HG02759 (cell line): ENCODE measurements around the gene GRM3.
A peak's percentile ranks its signal among the peaks of the same experiment; 100 is the strongest.

Experiments used
- ATAC-seq: cut with Tn5 transposase; IDR thresholded peaks from one replicate; pipeline ENCODE4 v1.9.1; 2021; ENCODE audit warnings: mild to moderate bottlenecking, moderate library complexity; ENCODE audit not compliant: unreplicated experiment

GRM3 gene

DNA sequence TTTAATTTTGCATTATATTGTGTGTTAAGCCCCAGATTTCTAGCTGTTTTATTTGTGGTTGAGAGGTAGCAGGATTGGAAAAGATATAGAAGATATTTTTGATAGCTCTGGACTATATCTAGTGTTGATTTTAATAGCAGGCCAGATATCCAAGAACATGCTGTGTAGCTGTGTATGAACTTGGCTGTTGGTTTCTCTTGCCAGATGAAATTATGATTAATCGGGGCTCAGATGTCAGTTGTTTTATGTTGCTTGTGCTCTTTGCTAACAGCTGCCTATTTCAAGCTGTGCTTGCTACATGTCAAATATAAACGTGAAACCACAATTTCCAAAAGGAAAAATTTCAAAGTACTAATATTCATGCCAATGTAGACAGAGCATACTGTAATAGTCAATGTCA is 141.1 kb downstream of the GRM3 start:
- ATAC-seq = no peak

DNA sequence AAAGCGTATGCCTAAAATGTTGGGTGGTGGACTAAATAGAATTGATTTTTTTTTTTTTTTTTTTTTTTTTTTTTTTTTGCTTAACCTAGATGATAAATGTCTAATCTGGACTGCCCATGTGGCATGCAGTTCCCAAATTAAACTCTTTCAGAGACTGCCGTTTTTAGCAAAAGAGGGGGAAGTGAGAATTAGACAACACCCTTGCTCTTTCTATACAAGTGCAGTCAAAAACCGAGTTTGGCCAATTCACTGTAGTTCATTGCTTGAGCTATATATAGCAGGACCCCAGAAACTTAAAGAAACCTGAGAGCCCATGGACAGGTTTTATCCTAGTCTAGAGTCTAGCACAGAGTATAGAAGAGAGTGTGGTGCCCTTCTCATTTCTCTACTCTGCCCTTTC is 141.9 kb downstream of the GRM3 start:
- ATAC-seq = peak; percentile 78

DNA sequence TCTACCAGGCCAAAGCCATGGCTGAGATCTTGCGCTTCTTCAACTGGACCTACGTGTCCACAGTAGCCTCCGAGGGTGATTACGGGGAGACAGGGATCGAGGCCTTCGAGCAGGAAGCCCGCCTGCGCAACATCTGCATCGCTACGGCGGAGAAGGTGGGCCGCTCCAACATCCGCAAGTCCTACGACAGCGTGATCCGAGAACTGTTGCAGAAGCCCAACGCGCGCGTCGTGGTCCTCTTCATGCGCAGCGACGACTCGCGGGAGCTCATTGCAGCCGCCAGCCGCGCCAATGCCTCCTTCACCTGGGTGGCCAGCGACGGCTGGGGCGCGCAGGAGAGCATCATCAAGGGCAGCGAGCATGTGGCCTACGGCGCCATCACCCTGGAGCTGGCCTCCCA is 142.7 kb downstream of the GRM3 start:
- ATAC-seq = no peak

DNA sequence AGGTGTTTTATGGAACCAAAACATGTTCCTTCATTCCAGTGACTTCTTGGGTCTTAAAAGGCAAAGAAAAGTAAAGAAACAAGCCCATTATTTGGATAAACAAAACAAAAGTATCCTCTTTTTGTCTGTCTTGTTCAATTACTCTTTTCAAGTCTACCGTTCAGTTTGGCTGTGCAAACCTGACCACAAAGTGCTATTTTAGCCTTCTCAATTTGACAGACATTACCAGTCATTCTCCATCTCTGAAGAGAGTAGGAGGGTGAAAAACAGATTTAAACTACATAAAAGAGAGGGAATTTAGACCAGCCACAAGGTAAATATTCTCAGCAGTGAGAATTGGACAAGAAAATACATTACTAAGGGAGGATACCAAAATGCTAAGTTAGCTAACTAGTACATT is 145.2 kb downstream of the GRM3 start:
- peak; percentile 43 for ATAC-seq

DNA sequence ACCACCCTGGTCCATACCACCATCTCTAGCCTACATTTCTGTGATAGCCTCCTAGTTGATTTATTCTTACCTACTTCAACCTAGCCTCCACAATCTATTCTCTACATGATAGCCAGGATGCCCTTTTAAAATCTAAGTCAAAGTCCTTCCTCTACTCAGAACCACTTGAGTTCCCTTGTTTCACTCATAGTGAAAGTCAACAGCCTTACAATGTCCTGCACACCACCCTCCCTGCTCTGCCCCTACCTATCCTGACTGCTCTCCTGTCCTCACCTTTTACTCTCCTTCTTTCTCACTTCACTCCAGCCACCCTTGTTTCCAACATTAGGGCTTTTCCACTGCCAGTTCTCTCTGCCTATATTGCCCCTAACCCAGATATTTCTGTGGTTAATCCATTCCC is 146.7 kb downstream of the GRM3 start:
- ATAC-seq = peak; percentile 64

DNA sequence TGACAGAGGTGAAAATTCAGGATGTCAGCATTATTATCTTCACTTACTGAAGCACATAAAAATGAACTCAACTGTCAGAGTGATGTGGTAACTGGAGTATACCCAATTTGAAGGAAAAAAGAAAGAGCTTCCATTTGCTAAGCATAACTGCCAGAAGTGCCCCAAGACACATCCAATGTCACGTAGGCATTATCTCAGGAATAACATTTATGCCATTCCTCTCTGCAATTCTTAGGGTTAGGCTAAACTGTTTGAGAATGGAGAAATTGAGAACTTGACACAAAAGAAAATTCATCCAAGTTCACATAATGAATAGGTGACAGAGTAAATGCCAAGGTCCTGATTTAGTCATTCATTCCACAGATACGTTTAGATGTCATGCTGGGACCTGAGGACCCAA is 148.6 kb downstream of the GRM3 start:
- ATAC-seq = no peak

DNA sequence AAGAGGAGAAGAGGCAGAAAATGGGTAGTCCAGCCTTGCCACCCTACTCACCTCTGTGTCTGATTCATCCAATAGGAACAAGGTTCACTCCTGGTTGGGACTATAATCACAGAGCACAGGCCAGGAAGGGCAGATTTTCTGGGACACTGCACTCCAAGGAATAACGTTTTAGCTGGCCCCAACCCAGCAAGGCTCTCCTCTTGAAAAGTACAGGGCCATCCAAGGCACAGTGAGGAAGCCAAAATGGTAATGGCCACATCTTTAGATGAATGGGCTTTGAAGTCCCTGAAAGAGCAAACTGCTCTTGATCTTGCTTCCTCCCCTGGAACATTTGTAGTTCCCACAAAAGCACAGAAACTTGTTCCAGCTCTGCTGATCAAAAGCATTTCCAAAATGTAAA is 149.4 kb downstream of the GRM3 start:
- no peak for ATAC-seq

DNA sequence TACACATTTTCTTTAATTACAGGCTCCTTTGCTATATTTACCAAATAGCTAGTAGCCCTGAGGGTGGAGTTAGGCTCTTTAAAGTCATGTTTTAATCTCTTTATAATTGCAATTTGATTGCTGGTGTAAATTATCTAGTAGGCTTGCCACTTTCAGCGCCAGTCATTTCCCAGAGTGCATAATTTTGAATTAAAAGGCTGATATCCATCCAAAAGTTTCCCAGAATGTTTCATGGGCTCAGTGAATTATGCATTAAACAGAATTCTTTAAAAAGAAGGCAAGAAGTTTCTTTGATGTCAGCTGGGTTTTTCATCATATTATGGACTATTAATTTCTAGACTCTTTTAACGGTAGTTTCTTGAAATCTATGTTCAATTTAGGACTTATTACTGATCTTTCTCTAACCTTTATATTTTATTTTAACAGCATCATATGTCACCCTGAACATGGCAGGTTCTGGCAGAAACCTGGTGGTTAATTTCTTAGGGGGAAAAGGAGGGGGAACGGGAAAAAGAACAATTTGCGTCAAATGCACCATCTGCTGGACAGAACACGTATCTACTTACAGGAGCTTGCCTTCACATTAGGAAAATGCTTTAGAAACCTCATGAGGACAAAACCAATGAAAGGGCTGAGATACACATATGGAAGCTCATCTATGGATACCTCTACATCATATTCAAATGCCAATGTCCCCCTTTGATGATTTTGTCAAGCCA is 171.1 kb downstream of the GRM3 start:
- ATAC-seq = no peak

DNA sequence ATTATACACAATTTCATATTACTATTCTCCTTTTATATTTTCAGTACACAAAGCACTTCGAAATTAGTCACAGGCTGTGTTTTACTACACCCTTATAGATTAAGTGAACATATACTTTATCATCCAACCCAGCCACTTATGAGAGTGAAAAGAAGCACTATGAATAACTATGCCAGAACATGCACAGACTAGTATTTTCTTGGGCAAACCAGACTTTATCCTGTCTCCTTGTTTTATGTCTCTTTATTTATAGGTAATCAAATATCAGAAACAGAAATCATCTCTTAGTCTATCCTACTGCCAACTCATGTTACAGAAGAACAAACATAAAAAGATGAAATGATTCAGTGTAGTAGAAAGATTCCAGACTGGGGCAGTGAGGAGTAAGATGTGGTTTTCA is 171.8 kb downstream of the GRM3 start:
- ATAC-seq = no peak

DNA sequence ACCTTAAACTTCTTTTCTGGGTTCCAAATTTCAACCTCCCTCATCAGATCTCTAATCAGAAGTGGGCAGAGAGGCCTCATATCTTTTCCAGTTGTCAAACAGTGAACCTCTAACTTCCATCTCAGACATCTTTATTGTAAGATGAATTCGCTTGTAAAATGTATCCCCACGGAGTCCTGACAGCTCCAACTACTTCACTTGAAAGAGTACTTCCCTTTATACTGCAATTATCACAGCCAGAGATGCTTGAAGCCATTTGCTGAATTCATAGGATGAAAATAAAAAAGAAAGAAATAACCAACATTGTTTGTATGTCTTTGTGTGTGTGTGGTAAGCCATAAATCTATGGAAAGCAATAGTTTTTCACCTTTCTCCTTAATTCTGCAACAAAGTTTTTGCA is 175.2 kb downstream of the GRM3 start:
- no peak for ATAC-seq

DNA sequence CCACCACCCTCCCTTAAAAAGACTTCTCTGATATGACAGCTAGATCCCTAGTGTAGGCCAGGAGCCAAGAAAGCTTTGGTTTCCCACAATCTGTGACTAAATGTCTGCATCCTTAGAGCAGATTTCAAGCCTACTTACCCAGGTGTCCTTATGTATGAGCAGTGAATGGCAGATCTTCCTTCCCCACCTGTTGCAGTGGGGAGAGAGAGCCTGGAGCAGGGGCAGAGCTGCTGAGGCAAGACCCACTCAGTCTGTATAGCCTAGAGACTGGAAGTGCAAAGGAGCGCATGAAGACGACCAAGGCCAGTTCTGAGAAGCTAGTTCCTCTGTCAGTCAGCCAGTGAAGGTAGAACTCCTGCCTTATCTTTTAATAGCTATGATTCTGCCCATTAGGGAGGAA is 180.1 kb downstream of the GRM3 start:
- ATAC-seq = no peak

DNA sequence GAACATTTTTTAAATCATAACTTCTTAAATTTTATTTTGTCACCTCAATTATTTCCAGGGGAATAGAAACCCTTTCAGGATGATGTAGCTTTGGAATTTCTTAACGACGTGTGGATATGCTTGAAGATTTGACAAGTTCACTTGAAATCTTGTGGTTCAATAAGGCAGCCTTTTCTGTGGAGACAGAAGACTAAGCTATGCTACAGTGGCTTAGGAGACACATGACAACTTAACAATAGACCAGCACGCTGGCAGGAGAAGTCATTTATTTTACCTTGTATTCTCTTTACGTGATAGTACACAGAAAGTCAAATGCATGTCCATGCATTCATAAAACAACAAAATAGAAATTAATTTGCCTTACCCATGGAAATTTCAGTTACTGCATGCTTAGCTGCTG is 181.6 kb downstream of the GRM3 start:
- no peak for ATAC-seq

DNA sequence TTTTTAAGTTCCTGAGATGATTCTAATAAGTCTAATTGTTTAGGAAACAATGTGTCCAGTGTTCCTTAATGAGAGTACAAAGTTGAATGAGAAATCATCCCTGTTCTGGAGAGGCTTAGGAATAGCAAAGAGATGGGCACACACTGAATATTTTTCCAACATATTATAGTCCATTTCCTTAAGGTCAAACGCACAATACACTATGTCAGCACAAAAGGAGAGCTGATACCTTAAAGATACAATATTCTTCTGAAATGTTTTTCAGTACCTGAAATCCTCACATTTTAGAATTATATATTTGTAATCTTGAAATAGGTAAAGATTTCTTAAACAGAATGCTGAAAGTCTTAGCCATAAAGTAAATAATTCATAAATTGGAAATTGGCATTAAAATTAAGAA is 183.2 kb downstream of the GRM3 start:
- no peak for ATAC-seq

DNA sequence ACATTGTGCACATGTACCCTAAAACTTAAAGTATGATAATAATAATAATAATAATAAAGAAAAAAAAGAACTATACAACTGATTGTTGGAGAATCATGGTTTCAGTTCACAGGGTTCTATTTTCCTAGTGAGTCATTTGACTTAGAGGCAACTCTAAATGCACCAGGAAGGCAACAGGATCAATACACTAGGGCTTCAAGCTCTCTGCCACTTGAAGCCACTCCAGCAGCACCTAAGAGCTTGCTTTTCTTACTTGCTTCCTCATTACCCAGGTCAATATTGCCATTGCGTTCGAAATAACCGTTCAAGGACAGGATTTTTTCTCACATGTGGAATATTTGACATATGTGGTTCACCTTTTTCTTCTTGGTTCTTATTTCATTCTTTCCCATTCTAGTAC is 189.7 kb downstream of the GRM3 start:
- no peak for ATAC-seq

DNA sequence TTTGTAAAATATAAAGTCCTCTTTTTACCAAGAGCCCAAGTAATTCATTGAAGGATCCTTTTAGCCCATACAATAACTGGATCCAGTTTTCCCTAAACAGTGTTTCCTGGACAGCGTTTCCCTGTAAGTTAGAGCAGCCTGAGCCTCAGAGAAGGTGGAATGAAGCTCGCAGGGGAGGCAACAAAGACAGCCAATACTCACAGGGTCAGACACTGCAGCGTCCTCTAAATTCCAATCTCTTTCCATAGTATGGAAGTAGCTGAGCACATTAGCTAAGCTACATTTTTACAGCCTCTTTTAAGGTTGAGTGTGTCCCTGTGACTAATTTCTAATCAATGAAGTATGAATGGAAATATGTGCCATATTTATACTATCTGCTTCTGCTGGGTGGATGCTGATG is 193.5 kb downstream of the GRM3 start:
- no peak for ATAC-seq

DNA sequence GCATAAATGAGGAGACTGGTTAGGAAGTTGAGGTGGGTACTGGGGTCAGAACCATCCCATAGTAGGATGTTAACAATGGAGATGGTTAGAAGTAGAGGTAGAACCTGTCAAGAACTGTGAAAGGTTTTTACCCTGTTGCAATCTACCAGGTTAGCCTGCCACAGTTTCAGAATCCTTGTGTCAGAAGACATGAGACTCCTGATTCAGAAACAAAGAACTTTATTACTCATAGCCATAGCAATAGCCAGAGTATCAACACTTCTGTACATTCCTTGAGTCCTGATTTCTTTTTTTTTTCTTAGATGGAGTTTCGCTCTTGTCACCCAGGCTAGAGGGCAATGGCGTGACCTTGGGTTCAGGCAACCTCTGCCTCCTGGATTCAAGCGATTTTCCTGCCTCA is 200.9 kb downstream of the GRM3 start:
- no peak for ATAC-seq

DNA sequence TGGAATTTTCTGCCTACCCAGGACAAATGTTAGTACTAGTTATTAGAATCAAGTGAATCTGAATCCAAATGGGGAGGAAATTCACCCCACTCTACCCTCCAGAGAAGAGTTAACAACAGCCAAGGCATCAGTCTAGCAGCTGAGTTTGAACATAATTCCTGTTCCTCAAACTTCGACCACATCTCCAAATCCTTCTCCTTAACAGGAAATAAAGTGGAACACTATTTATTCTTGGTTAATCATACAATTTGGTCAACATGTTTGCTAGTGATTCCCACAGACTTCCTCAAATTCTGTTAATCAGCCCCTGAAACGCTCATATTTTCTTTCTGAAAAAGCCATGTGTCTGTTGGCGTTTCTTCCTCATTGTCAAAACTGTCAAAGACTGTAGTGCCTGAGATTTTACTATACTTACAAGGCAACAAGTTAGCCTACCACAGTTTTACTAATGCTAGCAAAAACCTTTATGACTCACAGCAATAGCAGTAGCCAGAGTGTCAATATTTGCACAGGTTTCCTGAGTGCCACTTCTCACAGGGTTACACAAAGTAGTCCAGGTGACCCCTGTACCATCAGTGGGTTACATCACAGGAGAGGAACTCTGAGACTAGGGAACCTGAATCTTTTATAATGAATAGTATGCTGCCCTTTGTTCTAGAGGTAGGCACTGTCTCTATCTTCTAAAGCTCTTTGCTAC is 202.9 kb downstream of the GRM3 start:
- no peak for ATAC-seq

DNA sequence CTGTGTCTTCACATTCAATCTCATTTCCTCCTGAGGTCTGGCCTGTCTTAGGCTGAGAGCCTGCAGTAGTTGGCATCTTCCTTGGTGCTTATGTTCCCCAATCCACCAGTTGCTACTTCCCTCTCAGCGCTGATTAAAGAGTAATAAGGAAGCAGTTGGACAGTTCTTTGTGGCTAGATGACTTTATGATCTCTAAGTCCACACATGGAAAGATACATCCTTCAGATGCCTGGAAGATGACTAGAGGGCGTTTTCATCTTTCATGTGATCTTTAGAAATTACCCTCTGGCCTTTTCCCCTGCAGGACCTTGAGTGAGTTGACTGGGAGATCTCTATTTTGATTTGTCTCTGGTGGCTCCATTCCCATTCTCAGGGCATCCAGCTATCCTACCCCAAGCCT is 204.5 kb downstream of the GRM3 start:
- ATAC-seq = no peak

DNA sequence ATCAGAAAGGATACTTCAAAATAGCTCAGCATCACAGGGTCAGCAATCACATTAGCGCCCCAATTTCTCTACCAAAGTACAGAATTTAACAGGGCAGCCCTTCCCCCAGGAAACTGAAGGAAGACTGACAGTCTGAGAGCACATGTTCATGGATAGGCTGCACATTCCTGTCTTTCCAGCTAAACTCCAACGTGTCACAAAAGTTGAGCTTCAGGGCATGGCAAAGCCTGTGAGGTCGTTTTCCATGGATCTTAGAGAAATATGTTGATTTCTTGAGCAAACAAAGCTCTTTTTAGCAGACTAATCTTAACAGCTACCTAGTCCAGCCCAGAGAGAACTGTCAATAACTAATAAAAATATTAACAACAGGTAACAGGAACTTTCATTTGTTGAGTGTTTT is 207.9 kb downstream of the GRM3 start:
- no peak for ATAC-seq

DNA sequence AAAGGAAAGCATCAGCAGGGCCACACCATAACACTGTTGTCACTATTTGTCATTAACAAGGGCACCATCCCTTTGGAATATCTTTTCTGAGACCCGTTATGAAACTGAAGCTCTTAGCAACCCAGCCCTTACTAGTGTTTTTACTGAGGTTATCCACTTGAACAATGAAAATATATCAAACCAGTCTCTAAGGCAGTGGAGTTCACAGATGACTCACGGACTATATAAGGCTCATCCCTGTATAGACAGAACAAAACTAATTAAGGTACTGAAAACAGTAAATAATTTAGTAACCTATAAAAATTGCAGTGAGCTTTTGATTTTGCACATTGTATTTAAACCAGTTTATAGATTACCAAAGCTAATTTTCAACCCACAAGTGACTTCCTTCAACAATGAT is 219.7 kb downstream of the GRM3 start:
- ATAC-seq = peak; percentile 61

DNA sequence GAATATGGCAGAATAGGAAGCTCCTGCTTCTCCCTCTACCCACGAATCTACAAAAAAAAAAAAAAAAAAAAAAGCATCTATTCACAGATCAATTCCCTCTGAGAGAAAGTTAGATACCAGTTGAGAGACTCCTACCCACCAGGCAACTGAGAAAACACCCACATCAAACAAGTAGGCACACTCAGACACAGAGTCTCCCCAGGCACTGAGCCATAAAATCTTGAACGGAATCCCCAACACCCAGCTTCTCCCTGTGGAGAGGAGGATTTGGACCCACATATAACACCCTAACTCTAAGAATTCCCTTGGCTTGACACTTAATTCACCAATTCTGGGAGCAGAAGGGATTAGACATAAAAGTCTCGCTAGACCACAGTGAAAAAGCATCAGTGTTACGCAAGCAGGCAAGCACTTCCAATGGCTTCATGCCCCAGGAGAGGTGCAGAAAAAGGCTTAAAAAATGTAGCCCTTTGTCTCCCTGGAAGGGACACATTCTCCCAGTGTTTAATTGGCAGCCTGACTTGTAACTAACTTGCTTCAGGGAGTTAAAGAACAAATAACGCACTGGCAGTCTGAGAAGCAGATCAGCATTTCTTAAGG is 223.6 kb downstream of the GRM3 start:
- no peak for ATAC-seq

DNA sequence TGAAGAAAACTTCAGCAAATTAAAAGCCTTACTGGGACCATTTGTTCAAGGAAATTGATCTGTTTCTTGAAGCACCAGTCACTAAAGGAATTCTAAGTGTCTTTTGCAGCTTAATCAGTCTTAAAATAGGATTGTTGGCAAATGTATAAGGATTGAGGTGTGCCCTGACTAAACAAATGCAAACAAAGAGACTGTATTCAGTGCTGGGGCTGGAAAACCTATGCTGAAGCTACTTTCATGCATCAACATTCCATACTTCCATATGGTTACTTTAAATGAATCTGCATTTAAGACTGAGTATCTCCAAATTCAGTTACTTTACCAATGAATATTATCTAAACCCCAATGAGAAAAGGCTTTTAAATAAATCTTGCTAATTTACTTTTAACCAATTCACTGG is 232.4 kb downstream of the GRM3 start:
- no peak for ATAC-seq
